ENCODE data around the gene TESMIN.

Gene TESMIN

GRCh38 chr11:68762481-68762880, 11.2 kb upstream of the TESMIN start:
- Histone ChIP-seq H3K36me3 (peaks cover 78 to 100% (median 89%) of the 10 kb centered on the region in 3 donors), H3K4me1 (no peaks in the 10 kb centered on the region), H3K4me3 (no peak overlapping the region), H3K27ac (no peak overlapping the region), H3K27me3 (no peaks in the 10 kb centered on the region), H3K9me3 (no peaks in the 10 kb centered on the region)
- TF ChIP-seq CTCF (IDR thresholded peaks at IDR 0.05), result no peak
- DNase-seq, result no peak
- intact Hi-C loops (cut with DNase I; ENCODE audit: low total_unique reads), result no loop called here

GRCh38 chr11:68761801-68762200, 10.5 kb upstream of the TESMIN start:
- no peaks in the 10 kb centered on the region for H3K27me3 ChIP-seq
- TF ChIP-seq CTCF (IDR thresholded peaks at IDR 0.05), result no peak
- no peak overlapping the region for H3K27ac ChIP-seq
- intact Hi-C loops (cut with DNase I; ENCODE audit: low total_unique reads), result no loop called here
- H3K9me3 ChIP-seq, result no peaks in the 10 kb centered on the region
- peaks cover 78 to 100% (median 94%) of the 10 kb centered on the region in 3 donors for H3K36me3 ChIP-seq
- H3K4me3 ChIP-seq, result no peak overlapping the region
- no peaks in the 10 kb centered on the region for H3K4me1 ChIP-seq
- DNase-seq, result no peak

GRCh38 chr11:68759991-68760390, 8.7 kb upstream of the TESMIN start:
- Histone ChIP-seq H3K4me3 (no peak overlapping the region), H3K27me3 (no peaks in the 10 kb centered on the region), H3K4me1 (no peaks in the 10 kb centered on the region), H3K27ac (no peak overlapping the region), H3K9me3 (no peaks in the 10 kb centered on the region), H3K36me3 (peaks cover 83 to 100% (median 92%) of the 10 kb centered on the region in 3 donors)
- no peak for DNase-seq
- no peak for TF ChIP-seq CTCF (IDR thresholded peaks at IDR 0.05)
- intact Hi-C loops (cut with DNase I; ENCODE audit: low total_unique reads), result no loop called here

GRCh38 chr11:68757711-68758110, 6.4 kb upstream of the TESMIN start:
- Histone ChIP-seq H3K9me3 (no peaks in the 10 kb centered on the region), H3K4me3 (no peak overlapping the region), H3K27ac (no peak overlapping the region), H3K27me3 (no peaks in the 10 kb centered on the region), H3K4me1 (no peaks in the 10 kb centered on the region), H3K36me3 (peaks cover 71 to 89% (median 76%) of the 10 kb centered on the region in 3 donors)
- intact Hi-C loops (cut with DNase I; ENCODE audit: low total_unique reads), result no loop called here
- TF ChIP-seq CTCF (IDR thresholded peaks at IDR 0.05), result no peak
- DNase-seq, result no peak

GRCh38 chr11:68756171-68756766, 4.9 kb upstream of the TESMIN start:
- H3K27me3 ChIP-seq, result no peaks in the 10 kb centered on the region
- H3K9me3 ChIP-seq, result no peaks in the 10 kb centered on the region
- peaks cover 57 to 74% (median 62%) of the 10 kb centered on the region in 3 donors for H3K36me3 ChIP-seq
- no peak overlapping the region for H3K4me3 ChIP-seq
- no peak for DNase-seq
- H3K27ac ChIP-seq, result no peak overlapping the region
- TF ChIP-seq CTCF (IDR thresholded peaks at IDR 0.05), result no peak
- peaks cover 0 to 9% (median 6%) of the 10 kb centered on the region in 4 donors for H3K4me1 ChIP-seq
- intact Hi-C loops (cut with DNase I; ENCODE audit: low total_unique reads), result no loop called here

- DNase-seq, result no peak
- intact Hi-C loops (cut with DNase I; ENCODE audit: low total_unique reads), result no loop called here
Measured at GRCh38 chr11:68753300-68753699, 2.0 kb upstream of the TESMIN start.

More at GRCh38 chr11:68753300-68753699, 2.0 kb upstream of the TESMIN start:
- H3K4me3 ChIP-seq, result no peak overlapping the region
- no peak for TF ChIP-seq CTCF (IDR thresholded peaks at IDR 0.05)
- H3K4me1 ChIP-seq, result peaks cover 0 to 23% (median 15%) of the 10 kb centered on the region in 4 donors
- no peak overlapping the region for H3K27ac ChIP-seq
- peaks cover 27 to 45% (median 33%) of the 10 kb centered on the region in 3 donors for H3K36me3 ChIP-seq
- H3K27me3 ChIP-seq, result no peaks in the 10 kb centered on the region
- H3K9me3 ChIP-seq, result no peaks in the 10 kb centered on the region
